HEK293T (cell line): ENCODE data around the gene INPP5D.

Experiments
- CTBP1 ChIP-seq: fragments of 450-650 bp; IDR thresholded peaks from 2 replicates; pipeline ENCODE4 v1.6.1; 2016; ENCODE audit warnings: borderline replicate concordance
- FOXA1 ChIP-seq: fragments of 450-650 bp; IDR thresholded peaks from 2 replicates; pipeline ENCODE4 v1.6.1; 2016; ENCODE audit warnings: mild to moderate bottlenecking
- FOXK2 ChIP-seq: fragments of 450-650 bp; IDR thresholded peaks from 2 replicates; pipeline ENCODE4 v1.6.1; 2016; ENCODE audit warnings: mild to moderate bottlenecking
- FOXM1 ChIP-seq: fragments of 450-650 bp; IDR thresholded peaks from 2 replicates; pipeline ENCODE4 v1.6.1; 2017; ENCODE audit warnings: mild to moderate bottlenecking, borderline replicate concordance
- L3MBTL2 ChIP-seq: fragments of 450-650 bp; conservative IDR thresholded peaks from 2 replicates; pipeline ENCODE4 v1.6.1; 2016; ENCODE audit warnings: mild to moderate bottlenecking
- SP1 ChIP-seq: fragments of 450-650 bp; IDR thresholded peaks from 2 replicates; pipeline ENCODE4 v1.6.1; 2017

DNA sequence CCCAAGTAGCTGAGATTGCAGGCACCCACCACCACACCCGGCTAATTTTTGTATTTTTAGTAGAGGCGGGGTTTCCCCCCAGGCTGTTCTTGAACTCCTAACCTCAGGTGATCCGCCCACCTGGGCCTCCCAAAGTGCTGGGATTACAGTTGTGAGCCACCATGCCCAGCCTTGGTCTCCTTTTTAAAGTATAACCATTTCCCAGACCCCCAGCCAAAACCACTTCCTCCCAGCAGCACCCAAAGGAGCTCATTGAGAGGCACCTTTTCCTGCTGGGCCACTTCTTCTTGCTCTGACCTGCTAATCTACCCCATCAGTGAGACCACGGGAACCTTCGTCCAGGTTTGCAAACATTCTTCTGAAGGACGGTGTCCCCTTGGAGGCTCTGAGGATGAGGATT lies 69.9 kb downstream of the INPP5D start:
- TF ChIP-seq FOXA1, result no peak
- no peak for TF ChIP-seq SP1
- no peak for TF ChIP-seq L3MBTL2
- TF ChIP-seq FOXK2, result no peak
- no peak for TF ChIP-seq FOXM1
- TF ChIP-seq CTBP1, result no peak
